WERI-Rb-1 (cell line): ENCODE measurements around the gene HLA-DOB.
"Not testable (repeated sequence)": the region's sequence is repeated elsewhere in the genome, so short reads cannot be mapped to it uniquely, and the experiment has no call there.

Experiments
- DNase-seq: peaks from one replicate; pipeline ENCODE4 v3.0.0-alpha.2; 2020
- H3K27ac ChIP-seq: fragments of 250-450 bp; sonication (Bioruptor Pico); 2 replicates; pipeline ENCODE4 v1.5.1; 2020; ENCODE audit warnings: mild to moderate bottlenecking, moderate library complexity
- H3K27me3 ChIP-seq: fragments of 250-450 bp; sonication (Bioruptor Pico); 2 replicates; pipeline ENCODE4 v1.5.1; 2021; ENCODE audit warnings: mild to moderate bottlenecking, low read depth, moderate library complexity; ENCODE audit not compliant: insufficient read depth, severe bottlenecking
- H3K36me3 ChIP-seq: fragments of 250-450 bp; sonication (Bioruptor Pico); 2 replicates; pipeline ENCODE4 v1.5.1; 2020; ENCODE audit warnings: mild to moderate bottlenecking, moderate library complexity
- H3K4me3 ChIP-seq: 2 replicates; pipeline ENCODE4 v1.5.1; 2011; ENCODE audit warnings: low read depth, mild to moderate bottlenecking, control low read depth, low read length
- H3K9me3 ChIP-seq: fragments of 250-450 bp; sonication (Bioruptor Pico); 2 replicates; pipeline ENCODE4 v1.5.1; 2021; ENCODE audit warnings: mild to moderate bottlenecking, moderate library complexity; ENCODE audit not compliant: severe bottlenecking
- TF ChIP-seq, protein P1 (sequence below): IDR thresholded peaks from 2 replicates; pipeline ENCODE4 v1.5.1; 2011; ENCODE audit warnings: low read depth, mild to moderate bottlenecking, control low read depth, inconsistent platforms, low read length

Gene HLA-DOB

GRCh38 chr6:32815115-32815514 lies 1.7 kb downstream of the HLA-DOB start:
- H3K36me3 ChIP-seq, result no peaks in the 10 kb centered on the region
- no peaks in the 10 kb centered on the region for H3K9me3 ChIP-seq
- DNase-seq, result no peak
- no peak overlapping the region for H3K27ac ChIP-seq
- H3K4me3 ChIP-seq, result no peak overlapping the region
- H3K27me3 ChIP-seq, result no peaks in the 10 kb centered on the region
- TF ChIP-seq, protein P1, sequence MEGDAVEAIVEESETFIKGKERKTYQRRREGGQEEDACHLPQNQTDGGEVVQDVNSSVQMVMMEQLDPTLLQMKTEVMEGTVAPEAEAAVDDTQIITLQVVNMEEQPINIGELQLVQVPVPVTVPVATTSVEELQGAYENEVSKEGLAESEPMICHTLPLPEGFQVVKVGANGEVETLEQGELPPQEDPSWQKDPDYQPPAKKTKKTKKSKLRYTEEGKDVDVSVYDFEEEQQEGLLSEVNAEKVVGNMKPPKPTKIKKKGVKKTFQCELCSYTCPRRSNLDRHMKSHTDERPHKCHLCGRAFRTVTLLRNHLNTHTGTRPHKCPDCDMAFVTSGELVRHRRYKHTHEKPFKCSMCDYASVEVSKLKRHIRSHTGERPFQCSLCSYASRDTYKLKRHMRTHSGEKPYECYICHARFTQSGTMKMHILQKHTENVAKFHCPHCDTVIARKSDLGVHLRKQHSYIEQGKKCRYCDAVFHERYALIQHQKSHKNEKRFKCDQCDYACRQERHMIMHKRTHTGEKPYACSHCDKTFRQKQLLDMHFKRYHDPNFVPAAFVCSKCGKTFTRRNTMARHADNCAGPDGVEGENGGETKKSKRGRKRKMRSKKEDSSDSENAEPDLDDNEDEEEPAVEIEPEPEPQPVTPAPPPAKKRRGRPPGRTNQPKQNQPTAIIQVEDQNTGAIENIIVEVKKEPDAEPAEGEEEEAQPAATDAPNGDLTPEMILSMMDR, result no peak

- TF ChIP-seq, protein P1, result no peak
- no peak for DNase-seq
- H3K27me3 ChIP-seq, result no peaks in the 10 kb centered on the region
- no peak overlapping the region for H3K4me3 ChIP-seq
- no peak overlapping the region for H3K27ac ChIP-seq
- no peaks in the 10 kb centered on the region for H3K9me3 ChIP-seq
- no peaks in the 10 kb centered on the region for H3K36me3 ChIP-seq
These were observed 2.7 kb downstream of the HLA-DOB start for GRCh38 chr6:32814145-32814544.

DNA sequence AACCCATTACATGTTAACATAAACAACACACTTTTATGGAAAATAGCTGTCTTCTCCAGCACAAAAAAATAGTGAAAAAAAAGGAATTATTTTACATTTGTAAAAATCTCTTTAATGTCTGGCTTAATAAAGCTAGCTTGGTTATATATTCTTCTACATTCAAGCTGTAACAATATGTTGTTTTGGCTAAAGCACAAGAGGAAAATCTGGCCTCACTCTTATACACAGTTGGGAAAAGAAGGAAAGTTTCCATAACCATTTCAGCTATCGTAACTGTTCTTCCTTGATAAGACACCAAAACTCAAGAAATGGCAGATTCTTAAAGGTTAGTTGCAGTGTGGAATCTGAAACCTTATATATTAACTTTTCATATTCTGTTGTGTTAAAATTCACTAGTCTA lies 7.6 kb downstream of the HLA-DOB start:
- TF ChIP-seq, protein P1, result no peak
- Histone ChIP-seq H3K27me3 (peaks cover 23% of the 10 kb centered on the region), H3K36me3 (no peaks in the 10 kb centered on the region), H3K9me3 (no peaks in the 10 kb centered on the region), H3K27ac (no peak overlapping the region), H3K4me3 (no peak overlapping the region)
- no peak for DNase-seq

DNA sequence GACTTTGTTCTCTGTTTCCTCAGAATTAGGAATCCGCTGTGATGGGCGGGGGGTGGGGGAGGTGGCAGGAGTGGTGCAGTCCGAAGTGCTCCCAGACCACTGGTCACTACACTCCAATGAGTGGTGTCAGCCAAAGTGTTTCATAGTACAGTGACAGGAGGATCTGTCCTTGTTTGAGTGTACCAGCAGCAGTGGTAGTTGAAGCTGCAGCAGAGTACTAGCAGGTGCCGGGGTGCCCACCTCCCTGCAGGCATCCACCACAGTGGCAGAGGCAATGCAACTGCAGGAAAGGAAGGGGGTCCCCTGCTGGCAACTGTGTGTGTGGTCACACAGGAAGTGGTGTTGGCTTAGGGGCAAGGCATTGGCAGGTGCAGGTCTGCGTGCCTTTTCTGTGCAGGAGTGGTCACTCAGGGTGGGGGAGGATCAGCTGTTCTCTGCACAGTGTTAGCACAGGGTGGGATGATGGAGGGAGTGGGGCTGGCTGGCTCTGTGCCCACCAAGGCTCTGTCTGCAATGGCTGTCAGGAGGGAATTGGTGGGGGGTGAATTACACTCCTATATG lies 9.7 kb downstream of the HLA-DOB start:
- H3K9me3 ChIP-seq, result no peaks in the 10 kb centered on the region
- no peak overlapping the region for H3K27ac ChIP-seq
- TF ChIP-seq, protein P1, result peak; percentile 55
- no peak for DNase-seq
- H3K4me3 ChIP-seq, result no peak overlapping the region
- H3K27me3 ChIP-seq, result peaks cover 39% of the 10 kb centered on the region
- H3K36me3 ChIP-seq, result no peaks in the 10 kb centered on the region

- H3K4me3 ChIP-seq, DNase-seq, H3K9me3 ChIP-seq, H3K27ac ChIP-seq, H3K36me3 ChIP-seq: not testable (repeated sequence)
- peaks cover 41% of the 10 kb centered on the region for H3K27me3 ChIP-seq
These were observed 11.4 kb downstream of the HLA-DOB start for GRCh38 chr6:32805404-32805803.

DNA sequence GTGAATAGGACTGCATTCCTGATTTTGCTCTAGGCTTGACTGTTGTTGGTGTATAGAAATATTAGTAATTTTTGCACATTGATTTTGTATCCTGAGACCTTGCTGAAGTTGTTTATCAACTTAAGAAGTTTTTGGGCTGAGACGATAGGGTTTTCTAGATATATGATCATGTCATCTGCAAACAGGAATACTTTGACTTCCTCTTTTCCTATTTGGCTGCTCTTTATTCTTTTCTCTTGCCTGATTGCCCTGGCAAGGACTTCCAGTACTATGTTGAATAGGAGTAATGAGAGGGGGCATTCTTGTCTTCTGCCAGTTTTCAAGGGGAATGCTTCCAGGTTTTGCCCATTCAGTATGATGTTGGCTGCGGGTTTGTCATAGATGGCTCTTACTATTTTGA lies 13.4 kb downstream of the HLA-DOB start:
- no peak overlapping the region for H3K27ac ChIP-seq
- no peak for DNase-seq
- H3K36me3 ChIP-seq, result no peaks in the 10 kb centered on the region
- TF ChIP-seq, protein P1, result no peak
- H3K4me3 ChIP-seq, result no peak overlapping the region
- H3K9me3 ChIP-seq, result peaks cover 2% of the 10 kb centered on the region
- peaks cover 49% of the 10 kb centered on the region for H3K27me3 ChIP-seq
